Trophoblast cell (in vitro differentiated cells and primary cell): ENCODE results near the gene BARHL1.

Source experiments
- DNase-seq, 2 donors: peaks; one replicate each; pipeline ENCODE4 v3.0.0-alpha.2; 2016
- H2AFZ ChIP-seq: 2 replicates; pipeline ENCODE4 v1.6.1; 2013; ENCODE audit warnings: low read length, moderate library complexity, mild to moderate bottlenecking; ENCODE audit not compliant: insufficient read depth, poor library complexity
- H2AK5ac ChIP-seq: 2 replicates; pipeline ENCODE4 v1.6.1; 2013; ENCODE audit warnings: mild to moderate bottlenecking, low read length
- H2BK120ac ChIP-seq: 2 replicates; pipeline ENCODE4 v1.6.1; 2013; ENCODE audit warnings: low read length, mild to moderate bottlenecking, moderate library complexity; ENCODE audit not compliant: insufficient read depth, poor library complexity
- H2BK12ac ChIP-seq: 2 replicates; pipeline ENCODE4 v1.6.1; 2013; ENCODE audit warnings: mild to moderate bottlenecking, low read length, moderate library complexity
- H2BK5ac ChIP-seq: 2 replicates; pipeline ENCODE4 v1.6.1; 2013; ENCODE audit warnings: low read length, low read depth, moderate library complexity, mild to moderate bottlenecking; ENCODE audit not compliant: poor library complexity
- H3K14ac ChIP-seq: 2 replicates; pipeline ENCODE4 v1.6.1; 2013; ENCODE audit warnings: mild to moderate bottlenecking, low read length
- H3K18ac ChIP-seq: 2 replicates; pipeline ENCODE4 v1.6.1; 2013; ENCODE audit warnings: mild to moderate bottlenecking, low read length
- H3K23ac ChIP-seq: 2 replicates; pipeline ENCODE4 v1.6.1; 2013; ENCODE audit warnings: low read length
- H3K27ac ChIP-seq: 2 replicates; pipeline ENCODE4 v1.5.1; 2013; ENCODE audit warnings: low read depth, mild to moderate bottlenecking, inconsistent platforms, low read length, moderate library complexity
- H3K27me3 ChIP-seq: 2 replicates; pipeline ENCODE4 v1.6.1; 2013; ENCODE audit warnings: inconsistent platforms, mild to moderate bottlenecking, low read length, moderate library complexity; ENCODE audit not compliant: insufficient read depth
- H3K36me3 ChIP-seq, 2 experiments: 1 replicate in 1 of 2; 2 replicates in 1 of 2; pipeline ENCODE4 v1.6.1; 2013; ENCODE audit warnings: low read length in 2 of 2, mild to moderate bottlenecking in 2 of 2, moderate library complexity in 1 of 2; ENCODE audit not compliant: insufficient read depth in 2 of 2, control insufficient read depth in 1 of 2
- H3K4ac ChIP-seq: 2 replicates; pipeline ENCODE4 v1.6.1; 2013; ENCODE audit warnings: low read depth, mild to moderate bottlenecking, low read length, moderate library complexity
- H3K4me1 ChIP-seq, 2 experiments: 1 replicate in 1 of 2; 2 replicates in 1 of 2; pipeline ENCODE4 v1.6.1; 2013; ENCODE audit warnings: low read length in 2 of 2, mild to moderate bottlenecking in 2 of 2, moderate library complexity in 1 of 2; ENCODE audit not compliant: insufficient read depth in 2 of 2, control insufficient read depth in 1 of 2
- H3K4me2 ChIP-seq: 2 replicates; pipeline ENCODE4 v1.6.1; 2013; ENCODE audit warnings: inconsistent platforms, mild to moderate bottlenecking, low read length, moderate library complexity
- H3K4me3 ChIP-seq: 2 replicates; pipeline ENCODE4 v1.5.1; 2013; ENCODE audit warnings: mild to moderate bottlenecking, low read depth, low read length, inconsistent platforms
- H3K79me1 ChIP-seq: one replicate; pipeline ENCODE4 v1.6.1; 2013; ENCODE audit warnings: low read length
- H3K79me2 ChIP-seq: 2 replicates; pipeline ENCODE4 v1.6.1; 2013; ENCODE audit warnings: low read length, mild to moderate bottlenecking; ENCODE audit not compliant: control insufficient read depth, insufficient read depth, poor library complexity
- H3K9ac ChIP-seq: 2 replicates; pipeline ENCODE4 v1.6.1; 2013; ENCODE audit warnings: mild to moderate bottlenecking, low read length
- H3K9me3 ChIP-seq: 2 replicates; pipeline ENCODE4 v1.6.1; 2013; ENCODE audit warnings: low read depth, mild to moderate bottlenecking, control low read depth, inconsistent platforms, low read length; ENCODE audit not compliant: insufficient read depth
- H4K12ac ChIP-seq: 2 replicates; pipeline ENCODE4 v1.6.1; 2013; ENCODE audit warnings: low read depth, mild to moderate bottlenecking, low read length, moderate library complexity
- H4K8ac ChIP-seq: 2 replicates; pipeline ENCODE4 v1.6.1; 2013; ENCODE audit warnings: low read depth, mild to moderate bottlenecking, low read length, moderate library complexity
- H4K91ac ChIP-seq: one replicate; pipeline ENCODE4 v1.6.1; 2013; ENCODE audit warnings: low read depth, mild to moderate bottlenecking, low read length, moderate library complexity
- WGBS: extraction: QIAGEN DNeasy Blood & Tissue Kit; methylation state at CpG from one replicate; pipeline ENCODE4 v1.1.7; 2013; ENCODE audit warnings: missing lambda C conversion rate; ENCODE audit not compliant: insufficient read length, insufficient coverage; ENCODE audit errors: extremely low coverage; 5-methylcytosine and 5-hydroxymethylcytosine counted together

Gene BARHL1

GRCh38 chr9:132596200-132596599 is 13.8 kb downstream of the BARHL1 start:
- no CpG with 5 or more reads among the region's 3 CpGs for WGBS

GRCh38 chr9:132597073-132597775 is 14.8 kb downstream of the BARHL1 start:
- Histone ChIP-seq H3K27me3 (peaks cover 3% of the 10 kb centered on the region), H3K9me3 (no peaks in the 10 kb centered on the region), H3K4ac (no peak overlapping the region), H2AK5ac (no peak overlapping the region), H3K4me3 (no peak overlapping the region), H3K23ac (no peak overlapping the region), H2AFZ (no peak overlapping the region), H2BK12ac (no peak overlapping the region), H4K12ac (no peak overlapping the region), H3K4me1 (no peaks in the 10 kb centered on the region), H3K36me3 (peaks cover 24 to 27% of the 10 kb centered on the region in 2 experiments), H3K4me2 (no peak overlapping the region), H2BK5ac (no peak overlapping the region), H3K9ac (no peak overlapping the region), H3K79me1 (no peaks in the 10 kb centered on the region), H3K27ac (no peak overlapping the region), H3K79me2 (no peaks in the 10 kb centered on the region), H4K8ac (no peak overlapping the region), H3K14ac (no peak overlapping the region), H4K91ac (no peak overlapping the region), H3K18ac (no peak overlapping the region), H2BK120ac (no peak overlapping the region)
- DNase-seq: peak in 1 of 2 donors; percentile 7
- no CpG with 5 or more reads among the region's 16 CpGs for WGBS

More at GRCh38 chr9:132596200-132596599, 13.8 kb downstream of the BARHL1 start:
- DNase-seq: peak in 1 of 2 donors; percentile 37
- Histone ChIP-seq H3K36me3 (peaks cover 21 to 23% of the 10 kb centered on the region in 2 experiments), H3K18ac (no peak overlapping the region), H3K79me2 (no peaks in the 10 kb centered on the region), H2BK5ac (no peak overlapping the region), H2AFZ (no peak overlapping the region), H3K4ac (no peak overlapping the region), H3K27ac (no peak overlapping the region), H4K91ac (no peak overlapping the region), H3K14ac (no peak overlapping the region), H3K4me2 (no peak overlapping the region), H3K27me3 (peaks cover 13% of the 10 kb centered on the region), H2AK5ac (no peak overlapping the region), H3K9ac (no peak overlapping the region), H4K8ac (no peak overlapping the region), H3K4me3 (no peak overlapping the region), H3K79me1 (no peaks in the 10 kb centered on the region), H2BK12ac (no peak overlapping the region), H4K12ac (no peak overlapping the region), H2BK120ac (no peak overlapping the region), H3K9me3 (no peaks in the 10 kb centered on the region), H3K23ac (no peak overlapping the region), H3K4me1 (no peaks in the 10 kb centered on the region)

GRCh38 chr9:132600326-132600984 is 18.0 kb downstream of the BARHL1 start:
- H2AK5ac ChIP-seq: no peak overlapping the region
- WGBS: no CpG with 5 or more reads among the region's 12 CpGs
- no peak overlapping the region for H4K91ac ChIP-seq
- no peak overlapping the region for H3K27ac ChIP-seq
- peaks cover 20 to 25% of the 10 kb centered on the region in 2 experiments for H3K36me3 ChIP-seq
- H3K23ac ChIP-seq: no peak overlapping the region
- H2AFZ ChIP-seq: no peak overlapping the region
- no peaks in the 10 kb centered on the region for H3K79me2 ChIP-seq
- no peak overlapping the region for H3K4me2 ChIP-seq
- no peaks in the 10 kb centered on the region for H3K79me1 ChIP-seq
- H3K9me3 ChIP-seq: peaks cover 3% of the 10 kb centered on the region
- no peak for DNase-seq
- H2BK5ac ChIP-seq: no peak overlapping the region
- H3K9ac ChIP-seq: no peak overlapping the region
- no peak overlapping the region for H3K4ac ChIP-seq
- no peak overlapping the region for H4K12ac ChIP-seq
- no peak overlapping the region for H4K8ac ChIP-seq
- no peak overlapping the region for H3K4me3 ChIP-seq
- H3K18ac ChIP-seq: no peak overlapping the region
- no peak overlapping the region for H2BK120ac ChIP-seq
- no peak overlapping the region for H2BK12ac ChIP-seq
- no peaks in the 10 kb centered on the region for H3K4me1 ChIP-seq
- H3K27me3 ChIP-seq: no peaks in the 10 kb centered on the region
- H3K14ac ChIP-seq: no peak overlapping the region

GRCh38 chr9:132602207-132602606 is 19.8 kb downstream of the BARHL1 start:
- H3K4me2 ChIP-seq: no peak overlapping the region
- H3K27ac ChIP-seq: no peak overlapping the region
- WGBS: no CpG with 5 or more reads among the region's 3 CpGs
- H2BK12ac ChIP-seq: no peak overlapping the region
- no peak overlapping the region for H2AFZ ChIP-seq
- H2BK5ac ChIP-seq: no peak overlapping the region
- no peak overlapping the region for H4K8ac ChIP-seq
- no peak overlapping the region for H2AK5ac ChIP-seq
- H3K18ac ChIP-seq: no peak overlapping the region
- no peaks in the 10 kb centered on the region for H3K79me1 ChIP-seq
- H3K4me3 ChIP-seq: no peak overlapping the region
- no peaks in the 10 kb centered on the region for H3K27me3 ChIP-seq
- H4K12ac ChIP-seq: no peak overlapping the region
- no peak overlapping the region for H3K4ac ChIP-seq
- H3K9me3 ChIP-seq: peaks cover 3% of the 10 kb centered on the region
- H3K36me3 ChIP-seq: peaks cover 28 to 34% of the 10 kb centered on the region in 2 experiments
- no peak for DNase-seq
- no peak overlapping the region for H2BK120ac ChIP-seq
- no peak overlapping the region for H3K14ac ChIP-seq
- H4K91ac ChIP-seq: no peak overlapping the region
- no peaks in the 10 kb centered on the region for H3K4me1 ChIP-seq
- no peak overlapping the region for H3K9ac ChIP-seq
- H3K79me2 ChIP-seq: no peaks in the 10 kb centered on the region
- no peak overlapping the region for H3K23ac ChIP-seq
